ENCODE data around the gene DCC.

DNA sequence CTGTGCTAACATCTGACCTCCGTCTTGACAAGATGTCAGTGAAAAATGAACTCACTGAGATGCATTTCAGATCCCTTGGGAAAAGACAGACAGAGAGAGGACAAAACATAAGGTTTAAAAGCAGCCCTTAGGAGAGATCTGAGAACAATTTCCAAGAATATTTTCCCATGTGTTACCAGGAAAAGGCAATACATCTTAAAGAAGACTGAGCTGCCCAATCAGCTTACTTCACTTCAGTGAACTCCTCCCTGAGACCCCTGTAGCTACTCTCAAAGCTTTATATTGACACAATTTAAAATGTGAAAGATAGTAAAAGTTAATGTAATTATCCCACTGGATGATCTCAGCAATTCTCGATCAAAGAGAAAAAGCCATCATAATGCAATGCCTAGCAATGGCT lies 505.0 kb downstream of the DCC start:
- TF ChIP-seq, protein P1, sequence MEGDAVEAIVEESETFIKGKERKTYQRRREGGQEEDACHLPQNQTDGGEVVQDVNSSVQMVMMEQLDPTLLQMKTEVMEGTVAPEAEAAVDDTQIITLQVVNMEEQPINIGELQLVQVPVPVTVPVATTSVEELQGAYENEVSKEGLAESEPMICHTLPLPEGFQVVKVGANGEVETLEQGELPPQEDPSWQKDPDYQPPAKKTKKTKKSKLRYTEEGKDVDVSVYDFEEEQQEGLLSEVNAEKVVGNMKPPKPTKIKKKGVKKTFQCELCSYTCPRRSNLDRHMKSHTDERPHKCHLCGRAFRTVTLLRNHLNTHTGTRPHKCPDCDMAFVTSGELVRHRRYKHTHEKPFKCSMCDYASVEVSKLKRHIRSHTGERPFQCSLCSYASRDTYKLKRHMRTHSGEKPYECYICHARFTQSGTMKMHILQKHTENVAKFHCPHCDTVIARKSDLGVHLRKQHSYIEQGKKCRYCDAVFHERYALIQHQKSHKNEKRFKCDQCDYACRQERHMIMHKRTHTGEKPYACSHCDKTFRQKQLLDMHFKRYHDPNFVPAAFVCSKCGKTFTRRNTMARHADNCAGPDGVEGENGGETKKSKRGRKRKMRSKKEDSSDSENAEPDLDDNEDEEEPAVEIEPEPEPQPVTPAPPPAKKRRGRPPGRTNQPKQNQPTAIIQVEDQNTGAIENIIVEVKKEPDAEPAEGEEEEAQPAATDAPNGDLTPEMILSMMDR (IDR thresholded peaks at IDR 0.05) = no peak
- TF ChIP-seq, protein P2, sequence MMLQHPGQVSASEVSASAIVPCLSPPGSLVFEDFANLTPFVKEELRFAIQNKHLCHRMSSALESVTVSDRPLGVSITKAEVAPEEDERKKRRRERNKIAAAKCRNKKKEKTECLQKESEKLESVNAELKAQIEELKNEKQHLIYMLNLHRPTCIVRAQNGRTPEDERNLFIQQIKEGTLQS (CRISPR knock-in tag; conservative IDR thresholded peaks at IDR 0.05) = no peak
- TF ChIP-seq TCF7 (CRISPR knock-in tag; IDR thresholded peaks at IDR 0.05; ENCODE audit: low read depth) = no peak
- TF ChIP-seq SP1 (CRISPR knock-in tag; conservative IDR thresholded peaks at IDR 0.05) = no peak
- TF ChIP-seq JUN (CRISPR knock-in tag; IDR thresholded peaks at IDR 0.05) = no peak
- no peak for TF ChIP-seq ZNF138 (CRISPR knock-in tag; conservative IDR thresholded peaks at IDR 0.05)
- no peak for TF ChIP-seq ZNF263 (CRISPR knock-in tag; IDR thresholded peaks at IDR 0.05; ENCODE audit: low read depth)
